ENCODE data around the gene CIB4.

DNA sequence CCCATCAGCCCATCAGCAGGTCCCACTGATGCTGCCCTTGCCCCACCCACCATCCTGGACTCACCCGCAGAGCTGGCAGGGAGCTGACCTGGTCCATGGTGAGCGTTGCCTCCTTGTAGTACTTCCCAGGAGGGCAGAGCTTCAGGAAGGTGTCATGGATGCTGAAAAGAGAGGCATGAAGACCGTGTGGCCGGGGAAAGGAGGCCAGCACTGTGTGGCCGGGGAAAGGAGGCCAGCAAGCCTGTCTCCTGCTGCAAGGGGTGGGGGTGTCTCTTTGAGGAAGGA lies 11.9 kb downstream of the CIB4 start:
- TF ChIP-seq, protein P1, sequence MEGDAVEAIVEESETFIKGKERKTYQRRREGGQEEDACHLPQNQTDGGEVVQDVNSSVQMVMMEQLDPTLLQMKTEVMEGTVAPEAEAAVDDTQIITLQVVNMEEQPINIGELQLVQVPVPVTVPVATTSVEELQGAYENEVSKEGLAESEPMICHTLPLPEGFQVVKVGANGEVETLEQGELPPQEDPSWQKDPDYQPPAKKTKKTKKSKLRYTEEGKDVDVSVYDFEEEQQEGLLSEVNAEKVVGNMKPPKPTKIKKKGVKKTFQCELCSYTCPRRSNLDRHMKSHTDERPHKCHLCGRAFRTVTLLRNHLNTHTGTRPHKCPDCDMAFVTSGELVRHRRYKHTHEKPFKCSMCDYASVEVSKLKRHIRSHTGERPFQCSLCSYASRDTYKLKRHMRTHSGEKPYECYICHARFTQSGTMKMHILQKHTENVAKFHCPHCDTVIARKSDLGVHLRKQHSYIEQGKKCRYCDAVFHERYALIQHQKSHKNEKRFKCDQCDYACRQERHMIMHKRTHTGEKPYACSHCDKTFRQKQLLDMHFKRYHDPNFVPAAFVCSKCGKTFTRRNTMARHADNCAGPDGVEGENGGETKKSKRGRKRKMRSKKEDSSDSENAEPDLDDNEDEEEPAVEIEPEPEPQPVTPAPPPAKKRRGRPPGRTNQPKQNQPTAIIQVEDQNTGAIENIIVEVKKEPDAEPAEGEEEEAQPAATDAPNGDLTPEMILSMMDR (IDR thresholded peaks at IDR 0.05): no peak
- no peak for TF ChIP-seq POLR2A (IDR thresholded peaks at IDR 0.05)
- TF ChIP-seq POLR2AphosphoS5 (IDR thresholded peaks at IDR 0.05): no peak

Measured in prostate gland (tissue), 2 donors.